NCI-H2107 treated with DMSO at 0.1 percent for 48 hours (cell line): ENCODE data around the gene SON.
A peak's percentile ranks its signal among the peaks of the same experiment; 100 is the strongest.
"Not testable (repeated sequence)": the region's sequence is repeated elsewhere in the genome, so short reads cannot be mapped to it uniquely, and the experiment has no call there.

Experiments
- DNase-seq: peaks from one replicate; lab custom pipeline; 2025; ENCODE audit not compliant: unreplicated experiment; lab: John Stamatoyannopoulos, UW

The SON gene

GRCh38 chr21:33542640-33543504 lies at the start of gene SON:
SON (plus strand) TSS chr21:33543038; CDS start chr21:33543093, 55 bp downstream.
- peak; percentile 99 for DNase-seq

GRCh38 chr21:33493756-33494155 lies 49.1 kb upstream of the SON start:
- no peak for DNase-seq

- DNase-seq: no peak
Measured at GRCh38 chr21:33495743-33496142, 47.1 kb upstream of the SON start.

GRCh38 chr21:33496345-33496744 lies 46.5 kb upstream of the SON start:
- DNase-seq: no peak

GRCh38 chr21:33505833-33506232 lies 37.0 kb upstream of the SON start:
- no peak for DNase-seq

GRCh38 chr21:33507003-33507402 lies 35.8 kb upstream of the SON start:
- DNase-seq: not testable (repeated sequence)

- DNase-seq: no peak
Measured at GRCh38 chr21:33510826-33511225, 32.0 kb upstream of the SON start.

GRCh38 chr21:33511639-33512038 lies 31.2 kb upstream of the SON start:
- DNase-seq: no peak

GRCh38 chr21:33512481-33512880 lies 30.4 kb upstream of the SON start:
- DNase-seq: no peak

- no peak for DNase-seq
Measured at GRCh38 chr21:33514229-33514628, 28.6 kb upstream of the SON start.

GRCh38 chr21:33518899-33519298 lies 23.9 kb upstream of the SON start:
- DNase-seq: no peak

- no peak for DNase-seq
Measured at GRCh38 chr21:33522297-33522952, 20.4 kb upstream of the SON start.

GRCh38 chr21:33522953-33523349 lies 19.9 kb upstream of the SON start:
- DNase-seq: no peak

- DNase-seq: no peak
Measured at GRCh38 chr21:33531007-33531406, 11.8 kb upstream of the SON start.

- no peak for DNase-seq
Measured at GRCh38 chr21:33537212-33537611, 5.6 kb upstream of the SON start.

GRCh38 chr21:33539616-33540015 lies 3.2 kb upstream of the SON start:
- no peak for DNase-seq

GRCh38 chr21:33540711-33541104 lies 2.1 kb upstream of the SON start:
- no peak for DNase-seq

GRCh38 chr21:33541105-33541711 lies 1.6 kb upstream of the SON start:
- DNase-seq: no peak

- peak; percentile 84 for DNase-seq
Measured at GRCh38 chr21:33541756-33542639, 840 bp upstream of the SON start, which contains the start of gene GART. GART (minus strand) TSS chr21:33542117; CDS start chr21:33539315, 2,802 bp downstream.

GRCh38 chr21:33543505-33544129 lies 779 bp downstream of the SON start:
- DNase-seq: peak; percentile 27
